GM19099 (cell line): ENCODE measurements around the gene CLHC1.

Source experiments
- POLR2A ChIP-seq: IDR thresholded peaks from 3 replicates; pipeline ENCODE4 v1.6.1; 2011; ENCODE audit warnings: low read depth; ENCODE audit not compliant: insufficient read length; ENCODE audit errors: extremely low read depth

CLHC1 gene

GRCh38 chr2:55231546-55232083, 478 bp downstream of the CLHC1 start:
- TF ChIP-seq POLR2A = no peak

GRCh38 chr2:55230551-55230950, 1.5 kb downstream of the CLHC1 start:
- TF ChIP-seq POLR2A = no peak

- TF ChIP-seq POLR2A = no peak
These were observed 2.9 kb downstream of the CLHC1 start for GRCh38 chr2:55229221-55229620.

- no peak for TF ChIP-seq POLR2A
These were observed 3.9 kb downstream of the CLHC1 start for GRCh38 chr2:55228226-55228563.

GRCh38 chr2:55225481-55226020, 6.5 kb downstream of the CLHC1 start:
- TF ChIP-seq POLR2A = no peak

DNA sequence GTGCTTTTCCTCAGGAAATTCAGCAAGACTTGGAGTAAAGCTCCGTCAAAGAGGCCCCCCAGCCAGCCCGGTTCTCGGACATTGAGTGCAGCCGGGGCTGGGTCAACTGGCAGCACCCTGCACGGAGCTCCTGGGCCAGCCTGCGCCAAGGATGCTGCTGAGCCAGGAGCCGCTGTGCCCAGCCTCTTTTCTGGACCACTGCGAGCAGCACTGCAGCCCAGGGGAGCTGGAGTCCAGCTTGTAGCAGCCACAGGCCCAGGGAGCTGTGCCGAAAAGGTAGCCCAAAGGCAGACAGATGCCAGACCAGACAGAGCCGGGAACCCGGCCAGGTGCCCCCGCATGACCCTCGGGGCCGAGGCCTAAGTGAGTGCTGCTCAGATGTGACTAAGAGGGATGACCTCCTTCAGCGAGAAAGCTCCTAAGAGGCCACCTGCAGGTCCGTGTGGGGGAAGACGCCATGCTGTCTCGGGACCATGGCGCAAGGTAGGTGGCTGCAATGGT, 7.3 kb downstream of the CLHC1 start:
- no peak for TF ChIP-seq POLR2A

DNA sequence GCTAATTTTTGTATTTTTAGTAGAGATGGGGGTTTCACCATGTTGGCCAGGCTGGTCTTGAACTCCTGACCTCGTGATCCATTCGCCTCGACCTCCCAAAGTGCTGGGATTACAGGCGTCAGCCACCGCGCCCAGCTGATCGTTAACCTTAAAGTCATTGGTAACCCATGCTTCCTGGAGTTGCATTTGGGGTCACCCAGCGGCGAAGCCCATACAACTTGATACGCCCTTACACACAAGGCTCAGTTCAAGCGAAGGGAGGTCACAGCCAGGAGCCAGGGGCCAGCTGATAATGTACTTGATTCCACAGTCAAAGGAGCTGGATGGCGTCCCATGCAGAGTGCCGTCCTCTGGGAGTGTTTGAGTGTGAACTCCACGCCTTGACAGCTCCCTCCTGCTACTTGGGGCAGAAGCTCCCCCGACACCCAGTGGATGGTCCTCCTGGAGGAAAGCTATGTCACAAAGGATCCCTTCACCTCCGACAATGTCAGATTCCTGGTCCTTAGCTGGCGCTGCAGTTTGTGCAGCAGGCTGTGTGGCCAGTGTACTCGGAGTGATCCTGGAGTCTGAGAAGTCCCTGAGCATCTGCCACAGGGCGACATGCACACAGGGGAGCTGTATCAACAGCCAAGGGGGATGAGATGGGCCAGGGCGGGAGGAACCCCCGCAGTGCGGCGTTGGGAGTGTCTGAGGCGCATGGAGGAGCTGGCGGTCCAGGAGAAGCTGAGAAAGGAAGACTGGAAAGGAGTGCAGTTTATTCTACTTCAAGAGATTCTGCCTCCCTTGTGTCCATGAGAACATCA, 7.9 kb downstream of the CLHC1 start:
- TF ChIP-seq POLR2A = no peak

DNA sequence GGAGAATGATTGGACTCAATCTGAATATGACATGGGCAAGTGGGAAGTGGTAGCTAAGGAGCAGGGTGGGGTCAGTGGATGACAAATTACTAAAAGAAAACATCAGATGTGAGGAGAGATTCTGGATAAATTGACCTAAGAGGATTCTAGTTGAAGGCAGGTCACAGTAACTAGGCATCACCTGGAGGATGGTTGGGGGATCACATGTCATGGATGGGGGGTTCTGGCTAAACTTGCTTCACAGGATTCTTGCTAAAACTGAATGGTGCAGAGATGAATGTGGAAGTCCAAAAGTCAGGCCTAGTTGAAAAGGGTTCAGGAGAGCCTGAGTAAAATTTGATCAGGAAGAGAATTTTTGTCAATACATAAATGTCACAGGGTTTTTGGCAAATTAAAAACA, 18.3 kb downstream of the CLHC1 start:
- no peak for TF ChIP-seq POLR2A

DNA sequence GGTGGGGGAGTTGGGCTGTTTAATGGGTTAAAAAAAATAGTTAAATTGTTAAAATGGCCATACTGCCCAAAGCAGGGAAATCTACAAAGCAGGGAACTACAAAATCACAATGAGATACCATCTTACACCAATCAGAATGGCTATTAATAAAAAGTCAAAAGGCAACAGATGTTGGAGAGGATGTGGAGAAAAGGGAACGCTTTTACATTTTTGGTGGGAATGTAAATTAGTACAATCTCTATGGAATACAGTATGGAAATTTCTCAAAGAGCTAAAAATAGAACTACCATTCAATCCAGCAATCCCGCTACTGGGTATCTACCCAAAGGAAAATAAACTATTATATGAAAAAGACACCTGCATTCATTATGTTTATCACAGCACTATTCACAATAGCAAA, 27.1 kb downstream of the CLHC1 start:
- TF ChIP-seq POLR2A = no peak

DNA sequence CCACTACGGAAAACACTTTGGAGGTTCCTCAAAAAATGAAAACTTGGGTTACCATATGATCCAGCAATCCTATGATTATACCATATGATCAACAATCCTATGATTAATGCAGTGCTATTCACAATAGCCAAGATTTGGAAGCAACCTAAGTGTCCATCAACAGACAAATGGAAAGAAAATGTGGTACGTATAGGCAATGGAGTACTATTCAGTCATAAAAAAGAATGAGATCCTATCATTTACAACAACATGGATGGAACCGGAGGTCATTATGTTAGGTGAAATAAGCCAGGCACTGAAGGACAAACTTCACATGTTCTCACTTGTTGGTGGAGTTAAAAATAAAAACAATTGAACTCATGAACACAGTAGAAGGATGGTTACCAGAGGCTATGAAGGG, 27.6 kb downstream of the CLHC1 start:
- TF ChIP-seq POLR2A = no peak

- no peak for TF ChIP-seq POLR2A
These were observed 31.7 kb downstream of the CLHC1 start for GRCh38 chr2:55200416-55200815.

DNA sequence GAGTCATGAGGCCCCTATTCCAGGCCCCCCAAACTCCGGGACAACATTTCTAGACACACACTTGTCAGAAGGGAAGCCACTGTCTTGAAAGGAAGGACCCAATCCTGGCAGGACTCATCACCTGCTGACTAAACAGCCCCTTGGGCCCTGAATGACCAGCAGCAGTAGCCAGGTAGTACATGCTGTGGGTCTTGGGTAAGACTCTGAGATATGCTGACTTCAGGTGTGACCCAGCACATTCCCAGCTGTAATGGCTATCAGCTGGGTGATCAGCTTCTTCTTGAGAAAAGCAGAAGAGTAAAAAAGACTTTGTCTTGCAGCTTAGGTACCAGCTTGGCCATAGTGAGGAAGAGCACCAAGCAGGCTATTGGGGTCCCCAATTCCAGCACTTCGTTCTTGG, 35.6 kb downstream of the CLHC1 start:
- TF ChIP-seq POLR2A = no peak

- no peak for TF ChIP-seq POLR2A
These were observed 51.7 kb downstream of the CLHC1 start for GRCh38 chr2:55180374-55180773.

- TF ChIP-seq POLR2A = no peak
These were observed 56.0 kb downstream of the CLHC1 start for GRCh38 chr2:55176094-55176415.

- no peak for TF ChIP-seq POLR2A
These were observed 56.6 kb downstream of the CLHC1 start for GRCh38 chr2:55175254-55176093.

GRCh38 chr2:55173438-55174054, 58.5 kb downstream of the CLHC1 start:
- TF ChIP-seq POLR2A = no peak

DNA sequence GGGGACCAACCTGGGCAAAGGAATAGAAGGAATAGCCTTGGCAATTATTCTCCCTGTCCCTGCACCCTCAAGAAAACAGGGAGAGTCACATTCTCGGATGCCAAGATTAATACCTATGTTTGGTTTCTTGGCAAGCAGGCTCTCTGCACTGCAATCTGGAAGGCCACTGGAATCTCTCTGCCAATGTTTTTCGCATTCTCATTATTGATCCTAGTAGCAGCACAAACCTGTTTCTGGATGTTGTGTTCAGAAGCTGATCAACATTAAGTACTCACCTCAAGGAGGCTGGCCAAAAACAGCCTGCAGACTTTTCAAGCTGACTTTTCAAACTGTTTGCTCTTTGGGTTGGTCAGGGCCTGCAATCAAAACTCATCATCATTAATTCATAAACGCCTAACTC, 62.2 kb downstream of the CLHC1 start:
- no peak for TF ChIP-seq POLR2A
